ENCODE results near the gene MIDN. TPM values are rescaled to one million over a fixed set of nuclear protein-coding genes. Genes with fewer than 3 reads are reported as not detected.

The MIDN gene
- total RNA-seq, 4 donors from 2014 or later = 17.4 to 51.9 (median 39.4) TPM

DNA sequence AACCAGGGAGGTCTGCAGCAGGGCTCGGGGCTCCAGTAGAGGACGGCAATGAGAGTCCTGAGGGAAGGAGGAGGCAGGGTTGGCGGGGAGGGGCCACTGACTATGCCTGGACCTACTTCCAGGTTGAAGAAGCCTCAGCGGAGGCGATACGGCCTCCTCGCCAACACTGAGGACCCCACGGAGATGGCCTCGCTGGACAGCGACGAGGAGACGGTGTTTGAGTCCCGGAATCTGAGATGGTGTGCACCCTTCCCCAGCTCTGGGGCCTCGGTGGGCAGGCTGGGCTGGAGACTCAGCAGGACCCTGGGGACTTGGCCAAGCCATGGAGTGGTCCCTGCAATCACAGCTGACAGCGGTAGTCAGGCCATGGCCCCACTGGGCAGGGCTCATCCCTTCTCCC is 28.7 kb downstream of the MIDN start:
- Histone ChIP-seq H3K9me3 (no peaks in the 10 kb centered on the region), H3K27ac (peak overlapping the region in 1 of 4 donors; percentile 99), H3K4me1 (peaks cover 0 to 47% (median 37%) of the 10 kb centered on the region in 4 donors), H3K4me3 (no peak overlapping the region), H3K27me3 (no peaks in the 10 kb centered on the region), H3K36me3 (peaks cover 6 to 56% (median 31%) of the 10 kb centered on the region in 3 donors)
- DNase-seq (ENCODE audit: low spot score in 2 of 2) = no peak
- WGBS, 2 donors = 88 to 91% methylated on average over 15 of the region's 15 CpGs
- TF ChIP-seq, protein P1, sequence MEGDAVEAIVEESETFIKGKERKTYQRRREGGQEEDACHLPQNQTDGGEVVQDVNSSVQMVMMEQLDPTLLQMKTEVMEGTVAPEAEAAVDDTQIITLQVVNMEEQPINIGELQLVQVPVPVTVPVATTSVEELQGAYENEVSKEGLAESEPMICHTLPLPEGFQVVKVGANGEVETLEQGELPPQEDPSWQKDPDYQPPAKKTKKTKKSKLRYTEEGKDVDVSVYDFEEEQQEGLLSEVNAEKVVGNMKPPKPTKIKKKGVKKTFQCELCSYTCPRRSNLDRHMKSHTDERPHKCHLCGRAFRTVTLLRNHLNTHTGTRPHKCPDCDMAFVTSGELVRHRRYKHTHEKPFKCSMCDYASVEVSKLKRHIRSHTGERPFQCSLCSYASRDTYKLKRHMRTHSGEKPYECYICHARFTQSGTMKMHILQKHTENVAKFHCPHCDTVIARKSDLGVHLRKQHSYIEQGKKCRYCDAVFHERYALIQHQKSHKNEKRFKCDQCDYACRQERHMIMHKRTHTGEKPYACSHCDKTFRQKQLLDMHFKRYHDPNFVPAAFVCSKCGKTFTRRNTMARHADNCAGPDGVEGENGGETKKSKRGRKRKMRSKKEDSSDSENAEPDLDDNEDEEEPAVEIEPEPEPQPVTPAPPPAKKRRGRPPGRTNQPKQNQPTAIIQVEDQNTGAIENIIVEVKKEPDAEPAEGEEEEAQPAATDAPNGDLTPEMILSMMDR (IDR thresholded peaks at IDR 0.05) = no peak
- no peak for TF ChIP-seq EP300 (IDR thresholded peaks at IDR 0.05)
- no peak for TF ChIP-seq POLR2A (IDR thresholded peaks at IDR 0.05)

DNA sequence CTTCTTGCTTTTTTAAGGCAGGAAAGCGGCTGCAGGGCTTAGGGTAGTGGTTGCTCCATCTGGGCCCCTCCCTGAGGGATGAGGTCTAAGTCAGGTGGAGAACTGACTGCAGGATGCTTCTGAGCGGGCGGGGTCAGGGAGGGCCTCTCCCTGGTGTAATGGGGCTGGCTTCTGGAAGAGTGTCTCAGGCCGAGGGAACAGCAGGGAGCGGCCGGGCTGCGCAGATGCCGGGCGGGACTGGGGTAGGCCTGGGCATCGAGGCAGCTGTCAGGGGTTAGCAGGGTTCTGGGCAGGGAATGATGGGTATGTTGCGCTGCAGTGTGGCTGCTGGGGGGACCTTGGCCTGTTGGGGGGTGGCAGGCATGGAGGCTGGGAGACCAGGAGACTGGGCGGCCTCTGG is 29.7 kb downstream of the MIDN start:
- Histone ChIP-seq H3K4me3 (no peak overlapping the region), H3K9me3 (no peaks in the 10 kb centered on the region), H3K27me3 (peaks cover 0 to 6% of the 10 kb centered on the region in 2 donors), H3K4me1 (peaks cover 0 to 37% (median 29%) of the 10 kb centered on the region in 4 donors), H3K36me3 (peaks cover 4 to 46% (median 21%) of the 10 kb centered on the region in 3 donors), H3K27ac (no peak overlapping the region)
- WGBS, 2 donors = 86 to 93% methylated on average over 12 of the region's 12 CpGs
- TF ChIP-seq POLR2A (IDR thresholded peaks at IDR 0.05) (no peak), EP300 (IDR thresholded peaks at IDR 0.05) (no peak)
- TF ChIP-seq, protein P1 (IDR thresholded peaks at IDR 0.05) = no peak
- DNase-seq (ENCODE audit: low spot score in 2 of 2) = no peak

DNA sequence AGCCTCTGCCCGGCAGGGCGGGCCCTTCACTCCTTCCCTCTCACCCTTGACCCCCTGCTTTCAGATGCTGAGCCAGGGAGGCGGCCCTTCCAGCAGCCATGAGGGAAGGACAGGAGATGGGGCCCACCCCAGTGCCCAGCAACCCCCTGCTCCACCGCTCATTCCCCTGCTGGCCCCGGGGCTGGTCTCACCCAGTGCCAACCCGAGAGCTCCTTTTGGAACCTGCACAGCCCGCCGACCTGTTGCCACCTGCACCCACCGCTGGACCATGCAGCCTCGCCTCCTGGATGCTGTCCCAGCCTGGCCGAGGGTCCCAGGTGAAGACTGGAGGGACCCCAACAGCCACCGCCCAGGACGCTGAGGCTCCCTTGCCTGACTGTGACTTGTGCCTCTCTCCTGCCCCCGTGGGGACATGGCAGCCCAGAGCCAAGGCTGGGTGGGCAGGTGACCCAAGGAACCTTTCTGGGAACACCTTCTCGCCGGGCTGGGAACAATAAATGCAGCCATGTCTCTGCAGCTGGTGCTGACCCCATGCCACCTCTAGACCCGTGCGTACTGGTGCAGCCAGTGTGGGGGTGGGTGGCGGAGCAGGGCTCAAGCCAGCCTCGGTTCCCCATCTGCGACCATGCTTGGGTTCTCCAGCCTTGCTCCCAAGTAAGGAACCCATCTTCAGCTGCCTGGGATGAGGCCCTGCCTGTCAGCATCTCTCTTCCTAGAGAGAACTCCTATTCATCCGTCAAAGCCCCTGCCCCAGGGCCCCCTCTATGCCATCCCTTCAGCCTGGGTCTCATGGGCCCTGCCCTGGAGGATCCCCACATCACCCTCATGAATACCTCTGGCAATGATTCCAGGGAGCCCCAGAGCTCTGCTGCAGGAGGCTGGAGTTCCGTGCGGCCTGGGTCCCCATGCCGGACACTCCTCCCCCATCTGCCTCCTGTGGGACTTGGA is 30.6 kb downstream of the MIDN start:
- WGBS, 2 donors = 87 to 89% methylated on average over 23 to 25 of the region's 25 CpGs
- Histone ChIP-seq H3K27ac (no peak overlapping the region), H3K4me1 (peaks cover 0 to 28% (median 20%) of the 10 kb centered on the region in 4 donors), H3K9me3 (no peaks in the 10 kb centered on the region), H3K4me3 (no peak overlapping the region), H3K27me3 (peaks cover 0 to 15% of the 10 kb centered on the region in 2 donors), H3K36me3 (peaks cover 0 to 37% (median 11%) of the 10 kb centered on the region in 3 donors)
- no peak for DNase-seq (ENCODE audit: low spot score in 2 of 2)
- no peak for TF ChIP-seq POLR2A (IDR thresholded peaks at IDR 0.05)
- no peak for TF ChIP-seq EP300 (IDR thresholded peaks at IDR 0.05)
- TF ChIP-seq, protein P1 (IDR thresholded peaks at IDR 0.05) = no peak

DNA sequence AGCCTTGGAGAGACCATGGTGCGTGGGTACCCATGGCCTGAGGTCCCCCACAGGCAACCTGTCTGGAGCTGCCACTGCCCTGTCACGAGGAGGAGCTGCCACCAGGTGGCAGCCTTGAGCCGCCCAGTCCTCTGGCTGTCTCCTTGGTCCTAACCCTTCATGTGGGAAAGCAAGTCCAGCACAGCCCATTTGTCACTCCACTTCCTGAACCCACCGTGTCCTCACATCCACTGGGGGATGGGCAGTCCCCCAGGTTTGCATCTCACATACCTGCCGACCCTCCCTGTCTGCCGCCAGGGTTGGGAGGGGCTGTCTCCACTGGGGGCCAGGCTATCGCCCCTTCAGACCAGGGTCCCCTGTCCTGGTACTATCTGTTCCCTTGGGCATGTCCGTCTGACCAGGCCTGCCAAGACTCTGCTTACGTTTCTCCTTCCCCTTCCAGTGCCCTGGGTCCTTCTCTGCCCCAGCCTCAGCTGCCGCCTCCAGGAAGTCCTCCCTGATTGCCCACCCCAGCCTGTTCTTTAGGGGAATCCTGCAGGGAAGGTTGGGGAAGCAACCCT is 31.5 kb downstream of the MIDN start:
- H3K36me3 ChIP-seq = peaks cover 0 to 28% (median 3%) of the 10 kb centered on the region in 3 donors
- H3K9me3 ChIP-seq = no peaks in the 10 kb centered on the region
- WGBS, 2 donors = 25 to 49% methylated on average over 7 to 9 of the region's 10 CpGs
- TF ChIP-seq, protein P1 (IDR thresholded peaks at IDR 0.05) = peak; percentile 89 to 95 (median 93)
- no peak for TF ChIP-seq POLR2A (IDR thresholded peaks at IDR 0.05)
- TF ChIP-seq EP300 (IDR thresholded peaks at IDR 0.05) = no peak
- H3K4me3 ChIP-seq = no peak overlapping the region
- peaks cover 0 to 19% (median 12%) of the 10 kb centered on the region in 4 donors for H3K4me1 ChIP-seq
- peaks cover 0 to 24% of the 10 kb centered on the region in 2 donors for H3K27me3 ChIP-seq
- no peak overlapping the region for H3K27ac ChIP-seq
- DNase-seq (ENCODE audit: low spot score in 2 of 2) = peak; percentile 59 to 72
